Osteocyte (in vitro differentiated cells): ENCODE measurements around the gene CEBPE. TPM values are rescaled to one million over a fixed set of nuclear protein-coding genes. Genes with fewer than 3 reads are reported as not detected.

Source experiments
- DNase-seq: peaks from one replicate; pipeline ENCODE4 v3.0.0; 2021; ENCODE audit warnings: mixed read lengths; ENCODE audit not compliant: unreplicated experiment; ENCODE audit errors: extremely low spot score
- H3K27ac Mint-ChIP-seq: one replicate; pipeline ENCODE4 v1.8.0; 2021; ENCODE audit warnings: mild to moderate bottlenecking, mixed read lengths; ENCODE audit not compliant: unreplicated experiment
- H3K27me3 Mint-ChIP-seq: one replicate; pipeline ENCODE4 v1.8.0; 2021; ENCODE audit warnings: mixed read lengths; ENCODE audit not compliant: unreplicated experiment
- H3K36me3 Mint-ChIP-seq: one replicate; pipeline ENCODE4 v1.8.0; 2021; ENCODE audit warnings: mixed read lengths; ENCODE audit not compliant: unreplicated experiment
- H3K4me1 Mint-ChIP-seq: one replicate; pipeline ENCODE4 v1.8.0; 2021; ENCODE audit warnings: mixed read lengths; ENCODE audit not compliant: unreplicated experiment
- H3K4me3 Mint-ChIP-seq: one replicate; pipeline ENCODE4 v1.8.0; 2021; ENCODE audit warnings: mild to moderate bottlenecking, moderate library complexity, mixed read lengths; ENCODE audit not compliant: unreplicated experiment
- H3K9me3 Mint-ChIP-seq: one replicate; pipeline ENCODE4 v1.8.0; 2021; ENCODE audit warnings: mixed read lengths; ENCODE audit not compliant: unreplicated experiment
- CTCF ChIP-seq: fragments of 200-600 bp; sonication (generic); IDR thresholded peaks from 2 replicates; pipeline ENCODE4 v1.5.0; 2021; ENCODE audit warnings: antibody characterized with exemption, mild to moderate bottlenecking, moderate library complexity
- total RNA-seq: library from RNA; stranded (reverse); gene quantifications from 2 replicates; pipeline ENCODE4 v1.2.1, GENCODE V29; 2021

Gene CEBPE
- total RNA-seq, 1 donor from 2014 or later, result not detected

GRCh38 chr14:23093104-23093503 is 26.0 kb downstream of the CEBPE start:
- peak overlapping the region; percentile 46 for H3K4me3 Mint-ChIP-seq
- no peak overlapping the region for H3K27ac Mint-ChIP-seq
- no peak for TF ChIP-seq CTCF
- peaks cover 18% of the 10 kb centered on the region for H3K4me1 Mint-ChIP-seq
- H3K9me3 Mint-ChIP-seq, result no peaks in the 10 kb centered on the region
- DNase-seq, result no peak
- peaks cover 38% of the 10 kb centered on the region for H3K36me3 Mint-ChIP-seq
- H3K27me3 Mint-ChIP-seq, result no peaks in the 10 kb centered on the region

GRCh38 chr14:23091294-23092225 is 27.5 kb downstream of the CEBPE start:
- TF ChIP-seq CTCF, result no peak
- DNase-seq, result no peak
- Mint-ChIP-seq H3K27ac (no peak overlapping the region), H3K9me3 (no peaks in the 10 kb centered on the region), H3K36me3 (peaks cover 43% of the 10 kb centered on the region), H3K27me3 (no peaks in the 10 kb centered on the region), H3K4me3 (no peak overlapping the region), H3K4me1 (peaks cover 7% of the 10 kb centered on the region)

- no peak overlapping the region for H3K27ac Mint-ChIP-seq
- no peaks in the 10 kb centered on the region for H3K4me1 Mint-ChIP-seq
- peaks cover 51% of the 10 kb centered on the region for H3K36me3 Mint-ChIP-seq
- no peaks in the 10 kb centered on the region for H3K27me3 Mint-ChIP-seq
- H3K9me3 Mint-ChIP-seq, result no peaks in the 10 kb centered on the region
- DNase-seq, result no peak
- no peak overlapping the region for H3K4me3 Mint-ChIP-seq
- TF ChIP-seq CTCF, result no peak
Observed at GRCh38 chr14:23090254-23090636, 28.8 kb downstream of the CEBPE start.

GRCh38 chr14:23089498-23090253 is 29.4 kb downstream of the CEBPE start:
- Mint-ChIP-seq H3K4me3 (no peak overlapping the region), H3K36me3 (peaks cover 51% of the 10 kb centered on the region), H3K27ac (no peak overlapping the region), H3K9me3 (no peaks in the 10 kb centered on the region), H3K27me3 (no peaks in the 10 kb centered on the region), H3K4me1 (no peaks in the 10 kb centered on the region)
- DNase-seq, result no peak
- no peak for TF ChIP-seq CTCF

GRCh38 chr14:23086565-23086964 is 32.5 kb downstream of the CEBPE start:
- Mint-ChIP-seq H3K27me3 (no peaks in the 10 kb centered on the region), H3K4me3 (no peak overlapping the region), H3K4me1 (no peaks in the 10 kb centered on the region), H3K36me3 (peaks cover 39% of the 10 kb centered on the region), H3K9me3 (no peaks in the 10 kb centered on the region), H3K27ac (no peak overlapping the region)
- DNase-seq, result no peak
- TF ChIP-seq CTCF, result no peak
